ENCODE data around the gene SPEF2. TPM values are rescaled to one million over a fixed set of nuclear protein-coding genes. Genes with fewer than 3 reads are reported as not detected.

SPEF2 gene
- total RNA-seq, 1 experiment from 2014 or later: 8.0 TPM

GRCh38 chr5:35623991-35624390, 6.3 kb downstream of the SPEF2 start:
- intact Hi-C loops (cut with micrococcal nuclease; ENCODE audit: unreplicated experiment): no loop called here
- H3K4me1 Mint-ChIP-seq (ENCODE audit: low read depth, unreplicated experiment): no peaks in the 10 kb centered on the region
- H3K27me3 Mint-ChIP-seq (ENCODE audit: unreplicated experiment): no peaks in the 10 kb centered on the region
- TF ChIP-seq CTCF (IDR thresholded peaks at IDR 0.05; ENCODE audit: unreplicated experiment): no peak
- BruUV-seq (replicated peaks): no TSS peak
- H3K36me3 Mint-ChIP-seq (ENCODE audit: insufficient read depth, unreplicated experiment): no peaks in the 10 kb centered on the region
- no peaks in the 10 kb centered on the region for H3K9me3 Mint-ChIP-seq (ENCODE audit: low read depth, unreplicated experiment)
- no peak for DNase-seq
- no peak overlapping the region for H3K27ac Mint-ChIP-seq (ENCODE audit: unreplicated experiment)
- CTCF ChIA-PET: no interaction called here
- no peak overlapping the region for H3K4me3 Mint-ChIP-seq (ENCODE audit: low read depth, unreplicated experiment)

GRCh38 chr5:35626108-35626507, 8.4 kb downstream of the SPEF2 start:
- no peak for TF ChIP-seq CTCF (IDR thresholded peaks at IDR 0.05; ENCODE audit: unreplicated experiment)
- no TSS peak for BruUV-seq (replicated peaks)
- H3K4me3 Mint-ChIP-seq (ENCODE audit: low read depth, unreplicated experiment): no peak overlapping the region
- no peaks in the 10 kb centered on the region for H3K4me1 Mint-ChIP-seq (ENCODE audit: low read depth, unreplicated experiment)
- H3K9me3 Mint-ChIP-seq (ENCODE audit: low read depth, unreplicated experiment): peaks cover 3% of the 10 kb centered on the region
- H3K27ac Mint-ChIP-seq (ENCODE audit: unreplicated experiment): no peak overlapping the region
- no peaks in the 10 kb centered on the region for H3K36me3 Mint-ChIP-seq (ENCODE audit: insufficient read depth, unreplicated experiment)
- intact Hi-C loops (cut with micrococcal nuclease; ENCODE audit: unreplicated experiment): no loop called here
- no peak for DNase-seq
- CTCF ChIA-PET: interaction anchor here (1.2 kb wide), 1 partner anchor 9 kb away, joined by 4 read pairs; the partner anchor contains the start of gene SPEF2
- no peaks in the 10 kb centered on the region for H3K27me3 Mint-ChIP-seq (ENCODE audit: unreplicated experiment)

GRCh38 chr5:35626553-35626952, 8.9 kb downstream of the SPEF2 start:
- DNase-seq: no peak
- TF ChIP-seq CTCF (IDR thresholded peaks at IDR 0.05; ENCODE audit: unreplicated experiment): no peak
- no peaks in the 10 kb centered on the region for H3K36me3 Mint-ChIP-seq (ENCODE audit: insufficient read depth, unreplicated experiment)
- no peaks in the 10 kb centered on the region for H3K27me3 Mint-ChIP-seq (ENCODE audit: unreplicated experiment)
- CTCF ChIA-PET: interaction anchor here (1.2 kb wide), 1 partner anchor 9 kb away, joined by 4 read pairs; the partner anchor contains the start of gene SPEF2
- no peak overlapping the region for H3K4me3 Mint-ChIP-seq (ENCODE audit: low read depth, unreplicated experiment)
- intact Hi-C loops (cut with micrococcal nuclease; ENCODE audit: unreplicated experiment): no loop called here
- BruUV-seq (replicated peaks): no TSS peak
- no peak overlapping the region for H3K27ac Mint-ChIP-seq (ENCODE audit: unreplicated experiment)
- no peaks in the 10 kb centered on the region for H3K4me1 Mint-ChIP-seq (ENCODE audit: low read depth, unreplicated experiment)
- peaks cover 4% of the 10 kb centered on the region for H3K9me3 Mint-ChIP-seq (ENCODE audit: low read depth, unreplicated experiment)

- Mint-ChIP-seq H3K36me3 (ENCODE audit: insufficient read depth, unreplicated experiment) (no peaks in the 10 kb centered on the region), H3K4me3 (ENCODE audit: low read depth, unreplicated experiment) (no peak overlapping the region), H3K4me1 (ENCODE audit: low read depth, unreplicated experiment) (no peaks in the 10 kb centered on the region), H3K9me3 (ENCODE audit: low read depth, unreplicated experiment) (peaks cover 12% of the 10 kb centered on the region), H3K27ac (ENCODE audit: unreplicated experiment) (no peak overlapping the region), H3K27me3 (ENCODE audit: unreplicated experiment) (no peaks in the 10 kb centered on the region)
- CTCF ChIA-PET: no interaction called here
- intact Hi-C loops (cut with micrococcal nuclease; ENCODE audit: unreplicated experiment): no loop called here
- BruUV-seq (replicated peaks): no TSS peak
- no peak for TF ChIP-seq CTCF (IDR thresholded peaks at IDR 0.05; ENCODE audit: unreplicated experiment)
- DNase-seq: no peak
These were observed 16.7 kb downstream of the SPEF2 start for GRCh38 chr5:35634326-35634725.

Data from Calu3 (cell line).